Prostate gland (tissue), 2 donors: ENCODE results near the gene OPA1. TPM values are rescaled to one million over a fixed set of nuclear protein-coding genes. Genes with fewer than 3 reads are reported as not detected.

Experiments
- DNase-seq: peaks from one replicate; pipeline ENCODE4 v3.0.0-alpha.2; 2019; ENCODE audit warnings: low spot score
- H3K27ac ChIP-seq, 2 donors: fragments of 200-600 bp; sonication (generic); 2 replicates each; pipeline ENCODE4 v1.5.1; 2017 to 2019
- H3K27me3 ChIP-seq: fragments of 200-600 bp; sonication (generic); replicated peaks from 2 replicates; pipeline ENCODE4 v1.5.1; 2019; ENCODE audit not compliant: insufficient read depth
- H3K36me3 ChIP-seq, 2 donors: fragments of 200-600 bp; sonication (generic); 1 replicate in 1 of 2; 2 replicates in 1 of 2; pipeline versions ENCODE4 v1.5.1 to v1.8.1; 2017 to 2019
- H3K4me1 ChIP-seq: fragments of 200-600 bp; sonication (generic); replicated peaks from 2 replicates; pipeline ENCODE4 v1.5.1; 2019
- H3K4me3 ChIP-seq, 2 donors: fragments of 200-600 bp; sonication (generic); 2 replicates each; pipeline ENCODE4 v1.5.1; 2017 to 2019
- H3K9me3 ChIP-seq: fragments of 200-600 bp; sonication (generic); 2 replicates; pipeline ENCODE4 v1.5.1; 2017
- CTCF ChIP-seq, 4 experiments: fragments of 200-600 bp in 2 of 4; fragments of 450-650 bp in 2 of 4; sonication (generic) in 2 of 4; IDR thresholded peaks; 1 replicate in 3 of 4; 2 replicates in 1 of 4; pipeline ENCODE4 v1.5.1; 2016 to 2019; ENCODE audit warnings: antibody characterized with exemption in 4 of 4, mild to moderate bottlenecking in 2 of 4, moderate library complexity in 2 of 4
- POLR2A ChIP-seq: fragments of 450-650 bp; IDR thresholded peaks from one replicate; pipeline ENCODE4 v1.6.1; 2016; ENCODE audit warnings: antibody characterized with exemption, mild to moderate bottlenecking
- POLR2AphosphoS5 ChIP-seq: sonication (generic); formaldehyde crosslinking; IDR thresholded peaks from one replicate; pipeline ENCODE4 v1.6.1; 2017; ENCODE audit warnings: antibody characterized with exemption
- WGBS: methylation state at CpG from one replicate; pipeline ENCODE4 v1.1.5; 2018; 5-methylcytosine and 5-hydroxymethylcytosine counted together
- intact Hi-C: fragments of 100-400 bp; cut with DNase I; formaldehyde crosslinking; loops from one replicate; pipeline ENCODE4 v1.14.2; 2022
- total RNA-seq, 2 donors: library from RNA; depleted of rRNA; stranded (reverse); fragments of >200 nt; gene quantifications; one replicate each; pipeline ENCODE4 v1.1.0, GENCODE V29; 2016

Gene OPA1
- total RNA-seq, 2 donors from 2014 or later, result 27.1 to 45.1 TPM

- no peaks in the 10 kb centered on the region for H3K9me3 ChIP-seq
- no peaks in the 10 kb centered on the region for H3K4me1 ChIP-seq
- TF ChIP-seq CTCF (IDR thresholded peaks at IDR 0.05), result peak in 1 of 4 experiments; percentile 19
- peak; percentile 27 for TF ChIP-seq POLR2AphosphoS5
- no peak for TF ChIP-seq POLR2A
- DNase-seq, result peak; percentile 49
- WGBS, result 49% methylated on average over 7 of the region's 7 CpGs
- H3K27me3 ChIP-seq, result no peaks in the 10 kb centered on the region
- peaks cover 0 to 1% of the 10 kb centered on the region in 2 donors for H3K36me3 ChIP-seq
- H3K27ac ChIP-seq, result no peak overlapping the region
- intact Hi-C loops, result no loop called here
- H3K4me3 ChIP-seq, result no peak overlapping the region
These were observed 80.8 kb downstream of the OPA1 start for GRCh38 chr3:193673845-193674244.

DNA sequence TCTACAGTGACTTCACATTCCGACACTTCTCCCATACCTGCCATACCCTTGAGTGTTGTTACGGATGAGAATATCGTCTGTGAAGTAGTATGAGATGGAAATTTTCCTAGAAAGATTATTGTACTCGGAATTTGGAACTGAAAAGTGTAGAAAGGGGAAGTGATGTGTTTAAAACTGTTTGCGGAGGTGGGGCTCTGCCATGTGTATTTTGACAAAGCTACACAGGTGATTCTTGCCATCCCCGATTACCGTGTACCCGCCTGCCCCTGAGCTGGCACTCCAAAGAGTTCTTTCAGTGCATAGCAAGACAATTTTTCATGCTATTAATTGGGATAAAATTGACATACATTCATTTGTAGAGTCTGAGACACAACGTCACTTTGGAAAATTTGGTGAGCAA is 81.7 kb downstream of the OPA1 start:
- H3K36me3 ChIP-seq, result no peaks in the 10 kb centered on the region
- intact Hi-C loops, result no loop called here
- 90% methylated on average over 9 of the region's 9 CpGs for WGBS
- no peak for TF ChIP-seq POLR2AphosphoS5
- no peak for TF ChIP-seq POLR2A
- TF ChIP-seq CTCF (IDR thresholded peaks at IDR 0.05), result no peak
- no peaks in the 10 kb centered on the region for H3K27me3 ChIP-seq
- H3K4me3 ChIP-seq, result no peak overlapping the region
- no peak for DNase-seq
- H3K9me3 ChIP-seq, result no peaks in the 10 kb centered on the region
- no peak overlapping the region for H3K27ac ChIP-seq
- H3K4me1 ChIP-seq, result no peaks in the 10 kb centered on the region

- H3K9me3 ChIP-seq, result no peaks in the 10 kb centered on the region
- H3K27me3 ChIP-seq, result no peaks in the 10 kb centered on the region
- intact Hi-C loops, result no loop called here
- TF ChIP-seq POLR2AphosphoS5 (no peak), CTCF (IDR thresholded peaks at IDR 0.05) (no peak), POLR2A (no peak)
- no peak overlapping the region for H3K4me3 ChIP-seq
- no peak overlapping the region for H3K27ac ChIP-seq
- H3K36me3 ChIP-seq, result no peaks in the 10 kb centered on the region
- 95% methylated on average over 5 of the region's 5 CpGs for WGBS
- no peak for DNase-seq
- no peaks in the 10 kb centered on the region for H3K4me1 ChIP-seq
These were observed 84.7 kb downstream of the OPA1 start for GRCh38 chr3:193677734-193678133.

DNA sequence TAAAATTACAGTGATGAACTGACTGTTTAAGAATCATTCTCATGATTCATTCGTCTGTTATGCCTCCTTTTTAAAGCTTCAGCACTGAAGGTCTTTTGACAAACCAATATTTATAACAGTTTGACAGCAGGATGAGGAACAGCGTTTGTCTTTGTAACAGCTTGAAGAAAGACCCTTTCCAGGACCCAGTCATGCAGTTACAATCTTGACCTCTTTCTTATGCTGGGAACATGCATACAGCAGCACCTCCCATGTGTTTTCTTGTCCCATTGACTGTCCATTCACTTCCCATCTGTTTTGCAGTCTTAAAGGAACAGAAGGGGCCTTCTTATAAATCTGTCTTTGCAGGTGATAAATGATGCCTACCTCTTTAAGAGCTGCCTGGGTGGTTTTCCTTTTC is 87.2 kb downstream of the OPA1 start:
- WGBS, result 48% methylated on average over 2 of the region's 2 CpGs
- H3K4me3 ChIP-seq, result no peak overlapping the region
- TF ChIP-seq POLR2A (no peak), POLR2AphosphoS5 (no peak), CTCF (IDR thresholded peaks at IDR 0.05) (no peak)

GRCh38 chr3:193681631-193682030 is 88.6 kb downstream of the OPA1 start:
- Histone ChIP-seq H3K9me3 (no peaks in the 10 kb centered on the region), H3K27me3 (no peaks in the 10 kb centered on the region), H3K4me3 (no peak overlapping the region), H3K27ac (no peak overlapping the region), H3K36me3 (no peaks in the 10 kb centered on the region), H3K4me1 (no peaks in the 10 kb centered on the region)
- TF ChIP-seq POLR2A (no peak), CTCF (IDR thresholded peaks at IDR 0.05) (no peak), POLR2AphosphoS5 (no peak)
- 85% methylated on average over 1 of the region's 1 CpG for WGBS
- no peak for DNase-seq
- intact Hi-C loops, result no loop called here

More for the DNA sequence above, 87.2 kb downstream of the OPA1 start:
- Histone ChIP-seq H3K27me3 (no peaks in the 10 kb centered on the region), H3K36me3 (no peaks in the 10 kb centered on the region), H3K9me3 (no peaks in the 10 kb centered on the region), H3K4me1 (no peaks in the 10 kb centered on the region), H3K27ac (no peak overlapping the region)
- intact Hi-C loops, result no loop called here
- DNase-seq, result no peak
